H9 (cell line): ENCODE measurements around the gene TKFC. TPM values are rescaled to one million over a fixed set of nuclear protein-coding genes. Genes with fewer than 3 reads are reported as not detected.
A peak's percentile ranks its signal among the peaks of the same experiment; 100 is the strongest.

Experiments
- DNase-seq: peaks from one replicate; pipeline ENCODE4 v3.0.0-alpha.2; 2017
- H2AFZ ChIP-seq: one replicate; pipeline ENCODE4 v1.6.1; 2013; ENCODE audit warnings: mild to moderate bottlenecking, low read length, control low read depth, moderate library complexity
- H2AK5ac ChIP-seq: 2 replicates; pipeline ENCODE4 v1.6.1; 2013; ENCODE audit warnings: low read length, control low read depth, mixed read lengths; ENCODE audit not compliant: insufficient read length
- H2BK120ac ChIP-seq: one replicate; pipeline ENCODE4 v1.6.1; 2013; ENCODE audit warnings: low read depth, mild to moderate bottlenecking, low read length, control low read depth, inconsistent platforms; ENCODE audit not compliant: poor library complexity, severe bottlenecking
- H2BK12ac ChIP-seq: 2 replicates; pipeline ENCODE4 v1.6.1; 2013; ENCODE audit warnings: low read length, control low read depth, mixed read lengths, low read depth; ENCODE audit not compliant: insufficient read length
- H2BK15ac ChIP-seq: 2 replicates; pipeline ENCODE4 v1.6.1; 2013; ENCODE audit warnings: low read depth, low read length, control low read depth
- H2BK20ac ChIP-seq: one replicate; pipeline ENCODE4 v1.6.1; 2013; ENCODE audit warnings: low read depth, mild to moderate bottlenecking, low read length, control low read depth, inconsistent platforms; ENCODE audit not compliant: poor library complexity, severe bottlenecking
- H2BK5ac ChIP-seq: 2 replicates; pipeline ENCODE4 v1.6.1; 2013; ENCODE audit warnings: low read length, control low read depth, mixed read lengths; ENCODE audit not compliant: insufficient read length
- H3K14ac ChIP-seq: 2 replicates; pipeline ENCODE4 v1.6.1; 2013; ENCODE audit warnings: low read length, control low read depth; ENCODE audit not compliant: insufficient read depth
- H3K18ac ChIP-seq: 2 replicates; pipeline ENCODE4 v1.6.1; 2013; ENCODE audit warnings: low read depth, mild to moderate bottlenecking, mixed read lengths, low read length, control low read depth; ENCODE audit not compliant: insufficient read length
- H3K23ac ChIP-seq: 2 replicates; pipeline ENCODE4 v1.6.1; 2013; ENCODE audit warnings: low read length, control low read depth, mixed read lengths, low read depth; ENCODE audit not compliant: insufficient read length
- H3K23me2 ChIP-seq: 2 replicates; pipeline ENCODE4 v1.6.1; 2013; ENCODE audit warnings: low read depth, mild to moderate bottlenecking, mixed read lengths, low read length, control low read depth; ENCODE audit not compliant: insufficient read length, poor library complexity, severe bottlenecking
- H3K27ac ChIP-seq: 2 replicates; pipeline ENCODE4 v1.5.1; 2013; ENCODE audit warnings: low read length, control low read depth, mixed read lengths, low read depth; ENCODE audit not compliant: insufficient read length
- H3K27me3 ChIP-seq: 2 replicates; pipeline ENCODE4 v1.6.1; 2013; ENCODE audit warnings: low read length, control low read depth, inconsistent platforms; ENCODE audit not compliant: insufficient read depth
- H3K4ac ChIP-seq: 2 replicates; pipeline ENCODE4 v1.6.1; 2013; ENCODE audit warnings: low read depth, mild to moderate bottlenecking, control low read depth, inconsistent platforms, low read length, moderate library complexity
- H3K4me1 ChIP-seq: 2 replicates; pipeline ENCODE4 v1.6.1; 2013; ENCODE audit warnings: low read length, control low read depth, inconsistent platforms; ENCODE audit not compliant: insufficient read depth
- H3K4me2 ChIP-seq: 2 replicates; pipeline ENCODE4 v1.6.1; 2013; ENCODE audit warnings: low read length, control low read depth, mixed read lengths; ENCODE audit not compliant: insufficient read length, insufficient read depth
- H3K56ac ChIP-seq: 2 replicates; pipeline ENCODE4 v1.6.1; 2013; ENCODE audit warnings: low read depth, mild to moderate bottlenecking, mixed read lengths, low read length, control low read depth; ENCODE audit not compliant: insufficient read length
- H3K79me1 ChIP-seq: 2 replicates; pipeline ENCODE4 v1.6.1; 2013; ENCODE audit warnings: low read depth, mild to moderate bottlenecking, moderate library complexity, low read length, control low read depth, inconsistent platforms; ENCODE audit not compliant: insufficient read depth, poor library complexity, severe bottlenecking
- H3K79me2 ChIP-seq: 2 replicates; pipeline ENCODE4 v1.6.1; 2013; ENCODE audit warnings: low read length, control low read depth, inconsistent platforms; ENCODE audit not compliant: insufficient read depth
- H3K9ac ChIP-seq: 2 replicates; pipeline ENCODE4 v1.6.1; 2013; ENCODE audit warnings: low read length, control low read depth, mixed read lengths; ENCODE audit not compliant: insufficient read length; ENCODE audit errors: extremely low read depth
- H3K9me3 ChIP-seq: one replicate; pipeline ENCODE4 v1.6.1; 2013; ENCODE audit warnings: low read depth, low read length, inconsistent platforms; ENCODE audit not compliant: control insufficient read depth
- H3T11ph ChIP-seq: one replicate; pipeline ENCODE4 v1.6.1; 2013; ENCODE audit warnings: mild to moderate bottlenecking, low read length, control low read depth, inconsistent platforms
- H4K20me1 ChIP-seq: one replicate; pipeline ENCODE4 v1.6.1; 2013; ENCODE audit not compliant: control insufficient read depth, insufficient read length, insufficient read depth
- H4K5ac ChIP-seq: 2 replicates; pipeline ENCODE4 v1.6.1; 2013; ENCODE audit warnings: low read depth, mild to moderate bottlenecking, mixed read lengths, low read length, control low read depth; ENCODE audit not compliant: insufficient read length
- H4K8ac ChIP-seq: replicated peaks from 2 replicates; pipeline ENCODE4 v1.6.1; 2013; ENCODE audit warnings: low read length, control low read depth, mixed read lengths, low read depth; ENCODE audit not compliant: insufficient read length
- H4K91ac ChIP-seq: 2 replicates; pipeline ENCODE4 v1.6.1; 2013; ENCODE audit warnings: low read depth, mild to moderate bottlenecking, moderate library complexity, mixed read lengths, low read length, control low read depth; ENCODE audit not compliant: insufficient read length
- H3K27ac Mint-ChIP-seq, 3 experiments: 2 replicates in 2 of 3; 3 replicates in 1 of 3; pipeline ENCODE4 v1.8.0; 2020 to 2021; ENCODE audit warnings: mixed read lengths in 3 of 3, mild to moderate bottlenecking in 1 of 3, moderate library complexity in 1 of 3
- H3K27me3 Mint-ChIP-seq: 2 replicates; pipeline ENCODE4 v1.8.0; 2021; ENCODE audit warnings: low read depth, mild to moderate bottlenecking, moderate library complexity, mixed read lengths
- H3K36me3 Mint-ChIP-seq, 3 experiments: 2 replicates in 2 of 3; 3 replicates in 1 of 3; pipeline ENCODE4 v1.8.0; 2020 to 2021; ENCODE audit warnings: low read depth in 3 of 3, mixed read lengths in 3 of 3; ENCODE audit not compliant: insufficient read depth in 1 of 3
- H3K4me1 Mint-ChIP-seq, 2 experiments: 2 replicates each; pipeline ENCODE4 v1.8.0; 2020; ENCODE audit warnings: mixed read lengths in 2 of 2
- H3K4me3 Mint-ChIP-seq, 2 experiments: 2 replicates in 1 of 2; 3 replicates in 1 of 2; pipeline ENCODE4 v1.8.0; 2020 to 2021; ENCODE audit warnings: mild to moderate bottlenecking in 2 of 2, mixed read lengths in 2 of 2, moderate library complexity in 1 of 2
- H3K9me3 Mint-ChIP-seq, 2 experiments: 2 replicates in 1 of 2; 3 replicates in 1 of 2; pipeline ENCODE4 v1.8.0; 2020; ENCODE audit warnings: mild to moderate bottlenecking in 2 of 2, mixed read lengths in 2 of 2, moderate library complexity in 1 of 2
- WGBS: extraction: QIAGEN DNeasy Blood & Tissue Kit; methylation state at CpG from one replicate; pipeline ENCODE4 v1.1.7; 2013; ENCODE audit warnings: missing lambda C conversion rate, low lambda C conversion rate, mixed read lengths; ENCODE audit not compliant: insufficient read length; ENCODE audit errors: extremely low coverage; 5-methylcytosine and 5-hydroxymethylcytosine counted together
- total RNA-seq: library from RNA; stranded (reverse); gene quantifications from 2 replicates; pipeline ENCODE4 v1.2.1, GENCODE V29; 2021
- TF ChIP-seq, protein P1 (sequence below): fragments of 200-600 bp; sonication (generic); conservative IDR thresholded peaks from 3 replicates; pipeline ENCODE4 v1.8.0; 2021; ENCODE audit warnings: antibody characterized with exemption, mild to moderate bottlenecking

The TKFC gene
- total RNA-seq, 1 experiment from 2014 or later: 59.0 TPM

GRCh38 chr11:61361237-61361740 lies 28.3 kb downstream of the TKFC start:
- no peaks in the 10 kb centered on the region for H3K4me1 ChIP-seq
- no peak overlapping the region for H4K91ac ChIP-seq
- no CpG with 5 or more reads among the region's 22 CpGs for WGBS
- no peaks in the 10 kb centered on the region for H3K27me3 ChIP-seq
- no peak overlapping the region for H2AFZ ChIP-seq
- H4K20me1 ChIP-seq: no peaks in the 10 kb centered on the region
- no peak overlapping the region for H3K23ac ChIP-seq
- no peak overlapping the region; the same call in 1 of the 2 replicates for H3K14ac ChIP-seq
- no peak overlapping the region for H2AK5ac ChIP-seq
- peak overlapping the region in 2 of 3 experiments; percentile 89 to 99; a peak in 4 of 7 replicates for H3K27ac Mint-ChIP-seq
- DNase-seq: no peak
- H3K4me2 ChIP-seq: peak overlapping the region; percentile 83
- H3K36me3 Mint-ChIP-seq: peaks cover 17 to 33% (median 22%) of the 10 kb centered on the region in 3 experiments
- peaks cover 13 to 25% of the 10 kb centered on the region in 2 experiments for H3K4me1 Mint-ChIP-seq
- no peak overlapping the region for H2BK20ac ChIP-seq
- no peak overlapping the region for H3K27ac ChIP-seq
- H3K9me3 ChIP-seq: no peaks in the 10 kb centered on the region
- no peak overlapping the region for H4K8ac ChIP-seq
- H3K23me2 ChIP-seq: peaks cover 6% of the 10 kb centered on the region
- H2BK12ac ChIP-seq: no peak overlapping the region
- no peak overlapping the region for H4K5ac ChIP-seq
- TF ChIP-seq, protein P1, sequence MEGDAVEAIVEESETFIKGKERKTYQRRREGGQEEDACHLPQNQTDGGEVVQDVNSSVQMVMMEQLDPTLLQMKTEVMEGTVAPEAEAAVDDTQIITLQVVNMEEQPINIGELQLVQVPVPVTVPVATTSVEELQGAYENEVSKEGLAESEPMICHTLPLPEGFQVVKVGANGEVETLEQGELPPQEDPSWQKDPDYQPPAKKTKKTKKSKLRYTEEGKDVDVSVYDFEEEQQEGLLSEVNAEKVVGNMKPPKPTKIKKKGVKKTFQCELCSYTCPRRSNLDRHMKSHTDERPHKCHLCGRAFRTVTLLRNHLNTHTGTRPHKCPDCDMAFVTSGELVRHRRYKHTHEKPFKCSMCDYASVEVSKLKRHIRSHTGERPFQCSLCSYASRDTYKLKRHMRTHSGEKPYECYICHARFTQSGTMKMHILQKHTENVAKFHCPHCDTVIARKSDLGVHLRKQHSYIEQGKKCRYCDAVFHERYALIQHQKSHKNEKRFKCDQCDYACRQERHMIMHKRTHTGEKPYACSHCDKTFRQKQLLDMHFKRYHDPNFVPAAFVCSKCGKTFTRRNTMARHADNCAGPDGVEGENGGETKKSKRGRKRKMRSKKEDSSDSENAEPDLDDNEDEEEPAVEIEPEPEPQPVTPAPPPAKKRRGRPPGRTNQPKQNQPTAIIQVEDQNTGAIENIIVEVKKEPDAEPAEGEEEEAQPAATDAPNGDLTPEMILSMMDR: no peak
- no peak overlapping the region for H3T11ph ChIP-seq
- H2BK120ac ChIP-seq: no peak overlapping the region
- peak overlapping the region; percentile 98 to 100 for H3K4me3 Mint-ChIP-seq
- H2BK15ac ChIP-seq: no peak overlapping the region
- H3K9me3 Mint-ChIP-seq: no peaks in the 10 kb centered on the region; a peak in 1 of 5 replicates
- H3K18ac ChIP-seq: no peak overlapping the region
- no peak overlapping the region for H3K56ac ChIP-seq
- no peaks in the 10 kb centered on the region for H3K27me3 Mint-ChIP-seq
- no peak overlapping the region for H3K4ac ChIP-seq
- no peak overlapping the region for H2BK5ac ChIP-seq
- H3K79me1 ChIP-seq: no peaks in the 10 kb centered on the region
- H3K79me2 ChIP-seq: peaks cover 2% of the 10 kb centered on the region; the same call in 1 of the 2 replicates
- peak overlapping the region; percentile 85 for H3K9ac ChIP-seq
